HG02678 (cell line): ENCODE measurements around the gene GOLGA8M.
A peak's percentile ranks its signal among the peaks of the same experiment; 100 is the strongest.
"Not testable (repeated sequence)": the region's sequence is repeated elsewhere in the genome, so short reads cannot be mapped to it uniquely, and the experiment has no call there.

Experiments used
- ATAC-seq: cut with Tn5 transposase; IDR thresholded peaks from one replicate; pipeline ENCODE4 v1.9.1; 2021; ENCODE audit warnings: mild to moderate bottlenecking, moderate library complexity; ENCODE audit not compliant: unreplicated experiment

GOLGA8M gene

GRCh38 chr15:28712270-28712669 lies at the start of gene GOLGA8M:
TSS of gene GOLGA8M (minus strand) at chr15:28712421. CDS start at chr15:28712323, 98 bp downstream.
- not testable (repeated sequence) for ATAC-seq

- not testable (repeated sequence) for ATAC-seq
These were observed 30.7 kb upstream of the GOLGA8M start for GRCh38 chr15:28742890-28743289.

GRCh38 chr15:28738590-28739292 lies 26.5 kb upstream of the GOLGA8M start:
- peak; percentile 42 for ATAC-seq

GRCh38 chr15:28738200-28738561 lies 26.0 kb upstream of the GOLGA8M start:
- ATAC-seq = not testable (repeated sequence)

GRCh38 chr15:28737521-28738199 lies 25.4 kb upstream of the GOLGA8M start:
- ATAC-seq = peak; percentile 70

GRCh38 chr15:28728061-28728460 lies 15.8 kb upstream of the GOLGA8M start:
- not testable (repeated sequence) for ATAC-seq

- not testable (repeated sequence) for ATAC-seq
These were observed 14.8 kb upstream of the GOLGA8M start for GRCh38 chr15:28727026-28727425.

GRCh38 chr15:28726102-28726501 lies 13.9 kb upstream of the GOLGA8M start:
- ATAC-seq = no peak

GRCh38 chr15:28725556-28725955 lies 13.3 kb upstream of the GOLGA8M start:
- no peak for ATAC-seq

- ATAC-seq = not testable (repeated sequence)
These were observed 11.8 kb upstream of the GOLGA8M start for GRCh38 chr15:28723986-28724385.

- not testable (repeated sequence) for ATAC-seq
These were observed 7.4 kb upstream of the GOLGA8M start for GRCh38 chr15:28719626-28720025.

GRCh38 chr15:28718576-28718975 lies 6.4 kb upstream of the GOLGA8M start:
- not testable (repeated sequence) for ATAC-seq

- not testable (repeated sequence) for ATAC-seq
These were observed 2.0 kb upstream of the GOLGA8M start for GRCh38 chr15:28714176-28714575.

GRCh38 chr15:28703927-28704326 lies 8.3 kb downstream of the GOLGA8M start:
- ATAC-seq = not testable (repeated sequence)

- not testable (repeated sequence) for ATAC-seq
These were observed 9.8 kb downstream of the GOLGA8M start for GRCh38 chr15:28702427-28702826.

- not testable (repeated sequence) for ATAC-seq
These were observed 18.0 kb downstream of the GOLGA8M start for GRCh38 chr15:28694006-28694751.

GRCh38 chr15:28693021-28693420 lies 19.2 kb downstream of the GOLGA8M start:
- ATAC-seq = not testable (repeated sequence)

- not testable (repeated sequence) for ATAC-seq
These were observed 38.7 kb downstream of the GOLGA8M start for GRCh38 chr15:28673533-28673932.

GRCh38 chr15:28672122-28672521 lies 40.1 kb downstream of the GOLGA8M start:
- not testable (repeated sequence) for ATAC-seq

GRCh38 chr15:28666402-28666801 lies 45.8 kb downstream of the GOLGA8M start:
- ATAC-seq = not testable (repeated sequence)

GRCh38 chr15:28664575-28664974 lies 47.6 kb downstream of the GOLGA8M start:
- not testable (repeated sequence) for ATAC-seq
